Measurements from ENCODE around the gene PPP4R2.

- TF ChIP-seq GATA2 (IDR thresholded peaks at IDR 0.05; ENCODE audit: low read depth, low read length) (no peak), GATA3 (IDR thresholded peaks at IDR 0.05; ENCODE audit: low read depth, low read length) (no peak)
Observed at GRCh38 chr3:73043414-73043813, 46.8 kb downstream of the PPP4R2 start.

Measured in SH-SY5Y (cell line).